HEK293T (cell line): ENCODE data around the gene KRTAP5-4.

Experiments
- CTCF ChIA-PET: fragments of 350-600 bp; formaldehyde crosslinking; extraction: SDS; loops from one replicate; lab custom pipeline; 2021; ENCODE audit warnings: antibody characterized with exemption, inconsistent platforms; lab: Yijun Ruan, JAX
- POLR2A ChIA-PET: fragments of 350-600 bp; formaldehyde crosslinking; extraction: SDS; loops from one replicate; lab custom pipeline; 2020; ENCODE audit warnings: antibody characterized with exemption, inconsistent platforms; lab: Yijun Ruan, JAX
- DNase-seq: peaks from one replicate; pipeline ENCODE4 v3.0.0; 2012; ENCODE audit warnings: mixed read lengths; ENCODE audit errors: extremely low spot score
- ARNT ChIP-seq: fragments of 450-650 bp; IDR thresholded peaks from 2 replicates; pipeline ENCODE4 v1.6.1; 2017; ENCODE audit warnings: mild to moderate bottlenecking
- BHLHE40 ChIP-seq: fragments of 450-650 bp; IDR thresholded peaks from 2 replicates; pipeline ENCODE4 v1.6.1; 2016; ENCODE audit warnings: mild to moderate bottlenecking, moderate library complexity, borderline replicate concordance
- CTBP1 ChIP-seq: fragments of 450-650 bp; IDR thresholded peaks from 2 replicates; pipeline ENCODE4 v1.6.1; 2016; ENCODE audit warnings: borderline replicate concordance
- ELF4 ChIP-seq: fragments of 450-650 bp; IDR thresholded peaks from 2 replicates; pipeline ENCODE4 v1.6.1; 2017; ENCODE audit warnings: antibody characterized with exemption
- FOXA1 ChIP-seq: fragments of 450-650 bp; IDR thresholded peaks from 2 replicates; pipeline ENCODE4 v1.6.1; 2016; ENCODE audit warnings: mild to moderate bottlenecking
- FOXK2 ChIP-seq: fragments of 450-650 bp; IDR thresholded peaks from 2 replicates; pipeline ENCODE4 v1.6.1; 2016; ENCODE audit warnings: mild to moderate bottlenecking
- FOXM1 ChIP-seq: fragments of 450-650 bp; IDR thresholded peaks from 2 replicates; pipeline ENCODE4 v1.6.1; 2017; ENCODE audit warnings: mild to moderate bottlenecking, borderline replicate concordance
- HDGF ChIP-seq: fragments of 450-650 bp; IDR thresholded peaks from 2 replicates; pipeline ENCODE4 v1.6.1; 2017; ENCODE audit warnings: antibody characterized with exemption, borderline replicate concordance
- L3MBTL2 ChIP-seq: fragments of 450-650 bp; conservative IDR thresholded peaks from 2 replicates; pipeline ENCODE4 v1.6.1; 2016; ENCODE audit warnings: mild to moderate bottlenecking
- LEF1 ChIP-seq: fragments of 450-650 bp; IDR thresholded peaks from 2 replicates; pipeline ENCODE4 v1.6.1; 2017; ENCODE audit warnings: mild to moderate bottlenecking, borderline replicate concordance
- NFRKB ChIP-seq: fragments of 450-650 bp; IDR thresholded peaks from 2 replicates; pipeline ENCODE4 v1.6.1; 2016; ENCODE audit warnings: mild to moderate bottlenecking, moderate library complexity
- SP1 ChIP-seq: fragments of 450-650 bp; IDR thresholded peaks from 2 replicates; pipeline ENCODE4 v1.6.1; 2017
- SUZ12 ChIP-seq: fragments of 450-650 bp; IDR thresholded peaks from 2 replicates; pipeline ENCODE4 v1.6.1; 2016; ENCODE audit warnings: mild to moderate bottlenecking
- TARDBP ChIP-seq: fragments of 450-650 bp; IDR thresholded peaks from 2 replicates; pipeline ENCODE4 v1.6.1; 2016
- ZNF384 ChIP-seq: fragments of 450-650 bp; IDR thresholded peaks from 2 replicates; pipeline ENCODE4 v1.6.1; 2016
- TF ChIP-seq, protein P1 (sequence below): fragments of 450-650 bp; IDR thresholded peaks from 2 replicates; pipeline ENCODE4 v1.6.1; 2016

KRTAP5-4 gene

GRCh38 chr11:1638344-1638743, 16.4 kb upstream of the KRTAP5-4 start:
- no peak for TF ChIP-seq FOXA1
- no peak for TF ChIP-seq FOXK2
- no peak for TF ChIP-seq HDGF
- TF ChIP-seq CTBP1: no peak
- DNase-seq: no peak
- CTCF ChIA-PET: interaction anchor here (1.4 kb wide), 1 partner anchor 14 kb away, joined by 6 read pairs; no protein-coding TSS in a partner anchor
- POLR2A ChIA-PET: no interaction called here

GRCh38 chr11:1637628-1638027, 15.7 kb upstream of the KRTAP5-4 start:
- CTCF ChIA-PET: interaction anchor here (0.7 to 1.4 kb wide), 3 partner anchors 8 to 195 kb away, joined by 3 to 6 read pairs (median 3); no protein-coding TSS in a partner anchor
- DNase-seq: no peak
- TF ChIP-seq ELF4 (no peak), L3MBTL2 (no peak), FOXK2 (no peak), LEF1 (no peak)
- POLR2A ChIA-PET: no interaction called here

DNA sequence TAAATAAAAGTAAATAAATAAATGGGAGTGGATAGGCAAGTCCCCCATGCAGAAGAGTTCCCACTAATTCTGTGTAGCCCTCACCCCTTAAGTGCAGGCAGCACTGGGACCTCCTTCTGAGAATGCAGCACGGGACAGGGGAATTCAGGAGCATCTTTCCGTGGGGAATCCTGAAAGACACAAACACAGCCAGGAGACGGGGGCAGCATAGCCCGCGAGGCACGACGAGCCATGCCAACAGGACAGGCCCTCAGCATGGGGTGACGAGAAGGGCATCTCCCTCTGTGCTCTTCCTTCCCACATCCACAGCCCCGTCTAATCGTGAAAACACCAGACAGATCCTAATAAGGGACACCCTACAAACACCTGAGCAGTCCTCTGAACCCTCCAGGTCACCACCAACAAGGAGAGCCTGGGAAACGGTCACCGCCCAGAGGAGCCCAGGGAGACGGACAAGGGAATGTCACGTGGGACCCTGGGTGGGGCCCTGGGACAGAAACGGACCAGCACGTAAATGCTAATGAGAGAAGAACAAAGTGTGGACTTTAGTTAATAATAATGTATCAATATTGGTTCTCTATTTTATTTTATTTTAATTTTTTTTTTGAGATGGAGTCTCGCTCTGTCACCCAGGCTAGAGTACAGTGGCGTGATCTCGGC, 14.5 kb upstream of the KRTAP5-4 start:
- no peak for TF ChIP-seq TARDBP
- TF ChIP-seq ELF4: no peak
- TF ChIP-seq L3MBTL2: no peak
- no peak for TF ChIP-seq HDGF
- no peak for TF ChIP-seq NFRKB
- TF ChIP-seq FOXM1: no peak
- no peak for TF ChIP-seq LEF1
- no peak for TF ChIP-seq SP1
- TF ChIP-seq BHLHE40: no peak
- TF ChIP-seq ZNF384: no peak
- no peak for TF ChIP-seq FOXK2
- no peak for TF ChIP-seq CTBP1
- CTCF ChIA-PET: no interaction called here
- DNase-seq: no peak
- POLR2A ChIA-PET: no interaction called here

DNA sequence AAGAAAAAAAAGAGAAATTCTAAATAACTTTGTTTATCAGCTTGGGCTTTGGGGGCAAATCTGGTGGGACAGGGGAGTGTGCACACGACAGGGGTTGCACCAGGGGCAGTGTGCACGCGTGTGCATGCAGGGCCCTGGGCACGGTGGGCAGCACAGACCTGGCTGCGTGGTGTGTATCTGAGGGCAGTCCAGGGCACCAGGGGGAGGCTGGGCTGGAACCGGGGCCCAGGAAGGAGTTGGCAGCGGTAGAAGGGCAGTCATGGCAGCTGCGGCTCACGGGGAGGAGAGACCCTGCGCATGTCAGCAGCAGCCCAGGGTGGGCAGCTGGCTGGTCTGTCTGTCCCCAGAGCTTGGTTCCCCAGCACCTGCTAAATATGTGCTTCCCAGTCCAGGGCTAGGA, 11.9 kb upstream of the KRTAP5-4 start:
- ChIA-PET POLR2A (no interaction called here), CTCF (no interaction called here)
- DNase-seq: no peak
- TF ChIP-seq SP1 (no peak), TARDBP (no peak), BHLHE40 (no peak), CTBP1 (no peak), HDGF (no peak), NFRKB (no peak), ARNT (no peak), L3MBTL2 (no peak), FOXA1 (no peak), FOXM1 (no peak), ZNF384 (no peak), FOXK2 (no peak), ELF4 (no peak), LEF1 (no peak)
- TF ChIP-seq, protein P1, sequence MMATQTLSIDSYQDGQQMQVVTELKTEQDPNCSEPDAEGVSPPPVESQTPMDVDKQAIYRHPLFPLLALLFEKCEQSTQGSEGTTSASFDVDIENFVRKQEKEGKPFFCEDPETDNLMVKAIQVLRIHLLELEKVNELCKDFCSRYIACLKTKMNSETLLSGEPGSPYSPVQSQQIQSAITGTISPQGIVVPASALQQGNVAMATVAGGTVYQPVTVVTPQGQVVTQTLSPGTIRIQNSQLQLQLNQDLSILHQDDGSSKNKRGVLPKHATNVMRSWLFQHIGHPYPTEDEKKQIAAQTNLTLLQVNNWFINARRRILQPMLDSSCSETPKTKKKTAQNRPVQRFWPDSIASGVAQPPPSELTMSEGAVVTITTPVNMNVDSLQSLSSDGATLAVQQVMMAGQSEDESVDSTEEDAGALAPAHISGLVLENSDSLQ: no peak

DNA sequence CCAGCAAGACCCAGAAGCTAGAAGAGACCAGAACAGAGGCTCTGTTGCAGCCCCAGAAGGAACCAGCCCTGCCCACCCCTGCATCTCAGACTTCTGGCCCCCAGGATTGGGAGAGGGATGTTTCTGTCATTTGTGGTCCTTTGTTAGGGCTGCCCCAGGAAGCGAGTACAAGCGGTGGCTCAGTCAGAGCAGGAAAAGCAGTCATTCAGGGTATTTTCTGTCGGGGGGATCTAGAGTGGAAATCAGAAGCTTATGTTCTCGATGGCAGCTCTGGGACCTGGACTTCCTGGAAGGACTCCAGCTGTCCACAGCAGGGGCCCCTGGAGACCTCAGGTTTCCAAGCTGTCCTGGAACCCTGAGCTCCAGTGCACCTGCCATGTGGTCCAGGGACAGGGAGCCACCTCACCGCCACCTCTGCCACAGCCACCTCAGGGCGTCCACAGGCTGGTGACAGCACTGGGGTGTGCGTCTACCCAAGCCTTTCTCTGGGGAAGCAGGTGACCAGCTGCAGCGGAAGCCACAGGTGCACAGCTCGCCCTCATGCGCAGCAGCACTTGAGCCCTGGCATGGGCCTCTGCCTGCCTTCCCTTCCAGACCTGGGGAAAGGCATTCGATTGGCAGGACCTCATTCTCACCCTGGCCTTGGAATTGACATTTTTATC, 10.2 kb upstream of the KRTAP5-4 start:
- TF ChIP-seq BHLHE40 (no peak), LEF1 (no peak), CTBP1 (no peak), ARNT (no peak), ZNF384 (no peak), HDGF (no peak), SUZ12 (no peak), FOXK2 (no peak), FOXM1 (no peak), NFRKB (no peak), L3MBTL2 (no peak), FOXA1 (no peak), ELF4 (no peak), SP1 (no peak), TARDBP (no peak)
- TF ChIP-seq, protein P1: no peak
- CTCF ChIA-PET: interaction anchor here (0.8 kb wide), 1 partner anchor 21 kb away, joined by 4 read pairs; no protein-coding TSS in a partner anchor

DNA sequence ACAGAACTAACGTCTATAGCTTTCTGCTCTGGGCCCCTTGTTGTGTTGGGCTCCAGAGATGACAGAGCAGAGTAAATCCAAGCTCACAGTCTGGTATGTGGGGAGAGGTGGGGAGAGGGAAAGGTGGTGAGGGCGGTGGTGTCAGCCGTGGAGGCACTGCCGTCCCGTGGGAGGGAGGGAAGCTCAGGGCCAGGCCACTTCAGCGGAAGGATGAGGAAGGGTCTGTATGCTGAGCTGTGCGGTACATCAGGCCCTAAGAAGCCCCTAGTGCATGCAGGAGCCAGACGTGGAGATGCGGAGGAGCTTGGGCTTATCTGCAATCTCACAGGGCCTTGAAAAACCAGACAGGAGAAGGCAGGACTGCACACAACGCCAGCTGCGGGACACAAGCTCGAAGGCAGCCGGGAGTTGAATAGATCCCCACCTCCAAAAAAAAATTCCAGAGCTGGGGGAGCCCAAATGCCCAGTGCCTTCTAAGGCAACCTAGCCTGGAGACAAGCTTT, 9.2 kb upstream of the KRTAP5-4 start:
- CTCF ChIA-PET: interaction anchor here (0.5 to 1.5 kb wide), 6 partner anchors 8 to 371 kb away, joined by 3 to 4 read pairs (median 3); no protein-coding TSS in a partner anchor
- TF ChIP-seq FOXM1 (no peak), LEF1 (no peak), TARDBP (no peak), BHLHE40 (no peak), SUZ12 (no peak), NFRKB (no peak), ZNF384 (no peak), SP1 (no peak), ELF4 (no peak)
- no peak for DNase-seq
- POLR2A ChIA-PET: interaction anchor here (0.7 kb wide), 1 partner anchor 56 kb away, joined by 3 read pairs; no protein-coding TSS in a partner anchor

More for the DNA sequence above, 10.2 kb upstream of the KRTAP5-4 start:
- POLR2A ChIA-PET: no interaction called here
- DNase-seq: no peak
